SKM-1 treated with dmso at 0.1 percent for 144 hours (cell line): ENCODE data around the gene FBLN7.

Source experiments
- DNase-seq: peaks from one replicate; lab custom pipeline; 2025; ENCODE audit not compliant: unreplicated experiment; lab: John Stamatoyannopoulos, UW

Gene FBLN7

DNA sequence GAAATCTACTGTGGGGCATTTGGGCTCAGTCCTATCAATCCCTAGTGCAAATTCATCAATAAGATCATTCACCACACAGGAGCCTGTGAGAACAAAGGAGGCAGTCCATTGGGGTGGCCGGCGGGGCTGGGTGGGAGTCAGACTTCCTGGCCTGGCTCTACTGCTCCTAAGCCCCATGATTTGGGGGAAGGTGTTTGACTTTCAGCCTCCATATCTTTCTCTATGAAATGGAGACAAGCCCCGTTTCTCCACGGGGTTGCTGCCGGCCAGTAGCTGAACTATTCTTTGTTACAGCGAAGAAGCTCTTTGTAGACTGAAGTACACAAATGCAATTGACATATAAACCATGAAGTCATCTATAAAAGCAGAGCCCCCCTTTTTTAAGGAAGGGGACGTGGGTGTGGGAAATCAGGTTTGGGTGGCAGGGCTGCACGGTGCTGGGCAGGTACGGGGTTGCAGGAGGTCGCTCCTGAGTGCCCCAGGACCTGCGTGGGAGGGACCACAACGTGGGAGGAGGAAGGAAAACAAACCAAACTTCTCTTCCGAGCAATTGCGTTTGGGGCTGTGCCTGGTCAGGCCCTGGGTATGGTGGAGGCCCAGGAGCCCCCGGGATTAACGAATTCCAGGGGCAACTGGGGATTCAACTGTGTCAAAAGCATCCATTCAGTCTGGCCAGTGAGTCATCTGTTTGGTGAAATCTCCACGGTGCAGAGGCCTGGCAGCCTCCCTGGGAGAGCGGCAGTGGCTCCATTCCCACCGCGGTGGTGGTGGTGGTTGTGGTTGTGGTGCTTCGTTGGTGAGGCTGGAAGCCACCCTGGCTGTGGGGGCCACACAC is 18.2 kb downstream of the FBLN7 start:
- no peak for DNase-seq

DNA sequence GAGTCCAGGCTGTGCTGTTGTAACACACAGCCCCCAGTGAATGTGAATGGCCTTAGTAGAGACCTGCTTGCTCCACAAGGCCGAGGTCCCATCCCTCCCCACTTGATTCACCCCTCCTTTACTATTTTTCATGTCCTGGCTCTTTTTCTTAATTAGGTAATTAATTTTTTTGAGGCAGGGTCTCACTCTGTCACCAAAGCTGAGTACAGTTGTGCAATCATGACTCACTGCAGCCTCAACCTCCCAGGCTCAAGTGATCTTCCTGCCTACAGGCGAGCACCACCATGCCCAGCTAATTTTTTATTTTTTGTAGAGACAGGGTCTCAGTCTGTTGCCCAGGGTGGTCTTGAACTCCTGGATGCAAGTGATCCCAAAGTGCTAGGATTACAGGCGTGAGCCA is 19.3 kb downstream of the FBLN7 start:
- DNase-seq, result no peak

DNA sequence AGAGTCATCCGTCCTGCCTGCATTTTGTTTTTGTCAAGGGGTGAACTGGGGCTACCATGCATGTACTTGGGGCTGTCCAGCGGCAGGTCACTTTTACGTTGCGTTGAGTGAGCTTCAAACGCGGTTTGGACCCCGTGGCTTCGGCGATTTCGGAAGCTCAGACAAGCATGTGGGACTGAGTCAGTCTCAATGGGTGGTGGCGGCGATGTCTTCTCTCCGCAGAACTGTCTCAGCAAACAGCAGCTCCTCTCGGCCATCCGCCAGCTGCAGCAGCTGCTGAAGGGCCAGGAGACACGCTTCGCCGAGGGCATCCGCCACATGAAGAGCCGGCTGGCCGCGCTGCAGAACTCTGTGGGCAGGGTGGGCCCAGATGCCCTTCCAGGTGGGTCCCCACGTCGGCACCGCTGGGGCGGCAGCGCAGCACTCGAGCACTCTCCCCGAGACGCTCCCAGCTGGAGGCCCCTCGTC is 21.3 kb downstream of the FBLN7 start:
- no peak for DNase-seq

DNA sequence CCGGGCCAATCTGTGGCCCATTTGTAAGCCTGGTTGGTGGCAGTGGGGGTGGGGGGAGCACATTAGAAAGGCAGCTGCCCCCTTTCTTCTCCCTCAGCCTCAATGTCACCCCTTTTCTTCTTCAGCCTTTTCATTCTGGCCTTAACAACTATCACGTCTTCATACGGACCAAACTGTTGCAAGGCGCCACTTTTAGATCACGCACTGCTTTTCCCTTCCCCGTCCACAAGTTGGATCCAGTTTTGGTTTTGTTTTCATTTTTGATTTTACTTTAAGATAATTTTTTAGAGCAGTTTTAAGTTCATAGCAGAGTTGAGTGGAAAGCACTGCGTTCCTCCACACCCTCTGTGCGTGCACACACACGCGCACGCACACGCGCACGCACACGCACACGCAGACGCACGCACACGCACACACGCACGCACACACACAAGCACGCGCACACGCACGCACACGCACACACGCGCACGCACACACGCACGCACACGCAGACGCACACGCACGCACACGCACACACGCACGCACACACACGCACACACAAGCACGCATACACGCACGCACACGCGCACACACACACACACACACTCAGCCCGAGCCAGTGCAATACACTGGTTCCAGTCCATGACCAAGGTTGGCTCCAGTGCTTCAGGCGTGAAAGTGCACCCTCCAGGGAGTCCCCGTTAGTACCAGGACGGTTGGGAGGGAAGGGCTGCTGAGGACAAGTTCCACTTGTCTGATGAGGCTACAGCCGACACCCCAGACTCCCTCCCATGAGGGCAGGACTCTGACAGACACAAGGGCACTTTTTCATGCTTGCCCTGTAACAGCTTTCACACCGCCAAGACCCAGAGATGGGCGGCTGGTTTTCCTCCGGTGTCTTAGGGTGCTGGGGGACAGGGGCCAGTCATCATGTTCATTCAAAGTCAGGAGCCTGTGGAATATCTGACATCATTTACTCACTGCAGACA is 22.4 kb downstream of the FBLN7 start:
- no peak for DNase-seq

DNA sequence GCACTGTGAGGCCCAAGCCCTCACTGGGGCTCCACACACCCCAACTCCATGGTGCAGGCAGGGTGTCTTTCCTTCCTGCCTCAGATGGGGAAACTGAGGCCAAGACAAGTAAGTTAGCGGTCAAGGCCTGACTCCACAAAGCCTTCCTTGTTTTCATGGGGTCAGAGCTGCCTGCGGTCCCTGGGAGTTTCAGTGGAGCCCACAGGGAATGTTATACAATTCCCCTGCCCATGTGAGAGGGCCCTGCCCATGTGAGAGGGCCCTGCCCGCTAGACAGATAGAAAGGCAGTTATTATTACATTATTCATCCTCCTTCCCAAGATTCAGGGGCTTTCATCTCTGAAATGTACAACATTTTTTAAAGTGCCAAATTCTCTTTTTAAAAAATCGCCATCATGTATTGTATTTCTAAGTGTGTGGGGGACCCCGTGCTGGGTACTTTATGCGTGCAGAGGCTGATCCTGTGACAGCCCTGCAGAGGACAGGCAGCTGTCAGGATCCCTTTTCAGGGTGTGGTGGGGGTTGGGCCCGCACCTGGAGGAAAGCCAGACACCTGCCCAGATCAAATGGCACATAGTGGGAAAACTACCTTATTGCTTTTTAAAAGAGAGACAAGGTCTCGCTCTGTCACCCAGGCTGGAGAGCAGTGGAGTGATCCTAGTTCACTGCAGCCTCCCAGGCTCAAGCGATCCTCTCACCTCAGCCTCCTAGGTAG is 23.4 kb downstream of the FBLN7 start:
- DNase-seq, result no peak

DNA sequence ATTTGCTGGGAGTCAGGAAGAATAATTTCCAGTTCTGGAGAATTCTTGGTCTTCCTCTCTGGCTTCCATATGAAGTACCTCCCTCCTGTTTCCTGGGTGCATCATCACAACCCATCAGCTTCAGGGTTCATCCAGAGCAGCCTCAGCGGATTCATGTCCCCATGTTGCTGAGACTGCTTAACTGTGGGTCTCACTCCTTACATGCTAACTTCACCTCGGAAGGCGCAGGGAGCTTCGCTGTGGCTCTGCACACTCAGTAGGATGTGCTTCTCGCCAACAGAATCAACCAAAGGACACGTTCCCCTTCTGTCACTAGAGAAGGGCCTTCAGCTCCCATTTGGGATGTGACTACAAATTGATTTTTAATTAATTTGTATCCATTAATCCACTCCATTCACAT is 24.2 kb downstream of the FBLN7 start:
- no peak for DNase-seq

DNA sequence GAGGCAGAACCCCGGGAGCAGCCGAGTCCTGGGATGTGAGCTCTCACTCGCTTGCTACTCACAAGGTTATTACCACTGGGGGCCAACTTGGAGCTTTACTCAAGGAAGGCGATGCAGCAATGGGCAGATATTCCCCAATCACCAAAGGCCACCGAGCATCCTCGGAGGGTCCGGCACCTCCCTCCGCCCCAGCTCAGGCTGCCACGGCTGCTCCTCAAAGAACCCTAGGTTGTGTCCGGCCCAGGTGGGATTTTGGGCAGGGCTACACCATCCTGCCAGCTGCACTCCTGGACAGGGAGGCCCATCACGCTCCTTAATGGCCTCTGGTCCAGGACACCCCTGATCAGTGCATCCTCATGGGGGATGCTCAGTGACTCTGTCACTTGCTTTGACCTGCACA is 24.8 kb downstream of the FBLN7 start:
- no peak for DNase-seq

DNA sequence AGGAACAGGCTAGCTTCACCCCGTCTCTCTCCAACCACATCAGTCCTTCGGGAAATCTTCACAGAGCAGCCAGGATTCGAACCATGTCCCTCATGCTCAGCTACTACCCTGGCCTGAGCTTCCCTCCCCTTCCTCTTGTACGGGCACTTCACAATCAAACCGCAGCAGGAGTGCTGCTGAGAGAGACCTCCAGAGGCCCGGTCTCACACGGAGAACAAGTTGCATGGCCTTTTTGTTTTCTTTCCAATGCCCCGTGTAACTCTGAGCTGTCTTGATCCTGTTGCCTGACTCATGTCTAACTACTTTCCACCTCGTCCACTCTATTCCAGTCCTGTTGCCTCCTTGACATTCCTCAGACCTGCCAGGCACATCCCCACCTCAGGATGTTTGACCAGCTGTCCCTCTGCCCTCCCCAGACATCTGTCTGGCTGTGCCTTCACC is 25.4 kb downstream of the FBLN7 start:
- no peak for DNase-seq

DNA sequence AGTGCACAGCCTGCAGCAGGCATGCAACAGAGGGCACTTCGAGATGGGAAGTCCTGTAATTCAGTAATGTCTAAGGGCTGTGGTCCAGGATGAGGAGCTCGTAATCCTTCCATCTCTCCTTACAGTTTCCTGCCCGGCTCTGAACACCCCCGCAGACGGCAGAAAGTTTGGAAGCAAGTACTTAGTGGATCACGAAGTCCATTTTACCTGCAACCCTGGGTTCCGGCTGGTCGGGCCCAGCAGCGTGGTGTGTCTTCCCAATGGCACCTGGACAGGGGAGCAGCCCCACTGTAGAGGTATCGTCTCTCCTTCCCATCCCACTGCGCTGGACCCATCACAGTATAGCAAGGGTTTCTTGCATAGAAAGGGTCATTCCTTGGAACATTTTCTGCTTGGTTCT is 26.7 kb downstream of the FBLN7 start:
- DNase-seq, result no peak

DNA sequence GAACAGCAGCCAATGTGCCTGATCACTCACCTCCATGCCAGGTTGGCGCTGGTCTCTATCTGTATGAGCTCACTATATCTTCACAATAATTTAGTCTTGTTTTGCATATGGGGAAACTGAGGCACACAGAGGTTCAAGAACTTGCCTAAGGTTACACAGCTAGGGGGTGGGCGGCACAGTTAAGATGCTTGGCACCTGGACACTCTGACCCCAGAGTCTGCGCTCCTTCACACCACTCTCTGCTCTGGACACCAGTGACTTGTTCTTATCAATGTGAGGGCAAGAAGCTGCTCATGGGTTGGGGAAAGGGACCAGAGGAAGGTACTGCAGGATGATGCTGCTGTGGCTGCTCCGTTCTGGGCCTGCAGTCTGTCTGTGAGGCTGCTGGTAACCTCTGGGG is 27.1 kb downstream of the FBLN7 start:
- no peak for DNase-seq

DNA sequence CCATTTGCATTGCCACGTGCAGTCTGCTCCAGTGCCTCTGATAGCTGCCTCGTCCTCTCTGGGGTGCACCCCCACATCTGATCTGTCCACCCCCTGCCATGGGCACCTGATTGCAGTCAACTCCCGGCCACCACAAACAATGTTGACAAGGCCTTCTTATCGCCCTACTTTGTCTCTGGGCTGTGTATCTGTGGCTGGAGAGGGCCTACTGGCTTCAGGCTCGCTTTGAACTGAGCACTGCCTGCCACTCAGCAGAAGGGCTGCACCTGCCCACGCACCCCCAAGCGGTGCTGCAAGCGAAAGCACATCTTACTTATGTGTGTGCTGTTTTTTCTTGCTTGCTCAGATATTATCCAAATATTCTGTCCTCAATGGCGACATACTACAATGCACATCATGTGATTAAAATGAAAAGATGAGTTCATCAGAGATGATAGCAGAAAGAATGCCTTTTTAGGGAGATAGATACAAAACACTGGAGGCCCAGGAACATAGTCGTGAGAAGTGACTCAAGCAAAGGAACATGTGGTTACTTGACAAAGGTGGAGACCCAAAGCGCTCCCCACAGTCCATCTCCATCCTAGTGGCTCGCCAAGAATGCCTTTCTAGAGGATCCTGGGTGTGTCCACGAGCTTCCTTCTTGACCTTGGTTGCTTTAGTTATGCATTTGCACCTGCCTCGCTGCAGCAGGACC is 28.8 kb downstream of the FBLN7 start:
- no peak for DNase-seq

DNA sequence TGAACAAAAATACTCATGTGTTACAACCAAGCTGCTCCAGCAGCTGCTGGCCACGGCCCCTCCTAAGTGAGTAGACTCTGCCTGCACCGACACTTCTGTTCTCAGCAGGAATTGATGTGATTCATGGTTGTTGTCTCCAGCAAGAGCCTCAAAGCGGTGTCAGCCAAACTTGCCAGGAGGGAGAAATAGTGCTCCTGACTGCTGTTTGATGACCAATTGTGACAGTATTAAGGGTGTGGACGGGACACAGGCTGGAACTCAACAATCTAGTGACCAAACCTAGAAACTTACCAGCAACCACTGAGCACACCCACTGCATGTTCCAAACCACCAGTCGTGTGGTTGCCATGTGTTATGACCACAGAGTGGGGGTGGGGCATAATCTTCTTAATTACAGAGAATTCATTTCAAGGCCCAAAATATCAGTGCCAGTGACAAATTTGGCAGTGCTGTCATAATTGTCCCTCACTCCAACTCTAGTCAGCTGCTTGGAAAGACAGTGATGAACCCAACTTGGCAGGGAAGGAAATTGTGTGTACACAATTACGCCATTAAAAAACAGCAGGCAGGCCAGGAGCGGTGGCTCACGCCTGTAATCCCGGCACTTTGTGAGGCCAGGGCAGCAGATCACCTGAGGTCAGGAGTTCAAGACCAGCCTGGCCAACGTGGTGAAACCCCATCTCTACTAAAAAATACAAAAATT is 30.4 kb downstream of the FBLN7 start:
- no peak for DNase-seq

DNA sequence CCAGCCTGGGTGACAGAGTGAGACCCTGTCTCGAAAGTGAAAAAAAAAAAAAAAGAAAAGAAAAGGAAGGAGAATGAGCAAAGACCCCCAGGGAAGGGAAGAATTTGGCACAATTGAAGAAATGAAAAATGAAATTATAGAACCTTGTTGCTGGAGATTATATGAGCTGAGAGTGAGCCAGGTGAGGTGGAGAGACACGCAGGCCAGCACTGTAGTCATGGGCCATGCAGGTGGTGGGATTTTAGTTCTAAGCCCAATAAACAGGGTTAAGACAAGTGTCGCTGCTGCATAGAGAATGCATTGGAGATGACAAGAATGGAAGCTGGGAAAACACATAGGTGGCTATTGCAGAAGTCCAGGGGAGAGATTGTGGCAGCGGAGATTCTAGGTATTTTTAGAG is 32.3 kb downstream of the FBLN7 start:
- DNase-seq, result no peak

DNA sequence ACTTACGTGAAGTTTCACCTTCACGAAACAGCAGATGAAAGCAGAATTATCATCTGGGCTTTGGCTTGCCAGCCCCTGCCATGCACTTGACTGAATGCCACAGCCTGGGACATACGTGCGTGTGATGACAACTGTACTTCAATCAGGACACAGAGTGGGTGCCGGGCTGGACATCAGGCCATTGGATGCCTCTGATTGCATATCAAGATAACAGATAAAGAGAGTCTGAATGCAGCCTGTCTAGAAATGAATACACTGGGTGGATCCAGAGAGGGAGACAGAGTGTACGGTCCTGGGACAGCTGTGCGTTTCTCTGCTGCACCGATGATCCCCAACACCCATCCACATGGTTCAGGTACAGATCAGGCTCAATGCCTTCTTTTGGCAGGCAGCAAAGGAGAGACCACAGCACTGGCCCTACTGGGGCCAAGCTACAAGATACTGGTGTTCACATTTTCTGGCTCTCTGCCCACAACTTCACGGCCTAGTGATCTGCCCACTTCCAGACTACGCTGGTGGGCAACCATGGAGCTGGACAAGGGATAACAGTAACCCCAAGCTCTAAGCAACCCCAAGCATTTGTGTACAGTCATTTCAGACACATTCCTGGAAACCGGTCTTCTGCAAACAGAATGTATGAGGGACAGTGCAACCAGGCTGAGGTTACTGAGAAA is 35.6 kb downstream of the FBLN7 start:
- no peak for DNase-seq

DNA sequence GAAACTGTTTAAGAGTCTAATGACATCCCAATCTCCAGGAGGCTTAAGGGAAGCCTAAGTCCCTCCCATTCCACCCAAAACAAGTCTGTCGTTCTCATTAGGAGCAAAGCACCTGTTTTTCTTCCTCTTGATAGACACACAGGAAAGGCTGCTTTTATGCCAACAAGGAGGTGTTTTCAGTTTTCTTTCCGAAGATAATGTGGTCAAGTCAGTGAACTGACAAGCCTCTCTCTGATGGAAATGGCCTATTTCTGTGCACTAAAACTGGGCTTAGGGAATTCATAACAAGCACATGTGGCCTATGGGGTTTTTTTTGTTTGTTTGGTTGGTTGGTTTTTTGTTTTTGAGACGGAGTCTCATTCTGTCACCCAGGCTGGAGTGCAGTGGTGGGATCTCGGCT is 36.2 kb downstream of the FBLN7 start:
- DNase-seq, result no peak

DNA sequence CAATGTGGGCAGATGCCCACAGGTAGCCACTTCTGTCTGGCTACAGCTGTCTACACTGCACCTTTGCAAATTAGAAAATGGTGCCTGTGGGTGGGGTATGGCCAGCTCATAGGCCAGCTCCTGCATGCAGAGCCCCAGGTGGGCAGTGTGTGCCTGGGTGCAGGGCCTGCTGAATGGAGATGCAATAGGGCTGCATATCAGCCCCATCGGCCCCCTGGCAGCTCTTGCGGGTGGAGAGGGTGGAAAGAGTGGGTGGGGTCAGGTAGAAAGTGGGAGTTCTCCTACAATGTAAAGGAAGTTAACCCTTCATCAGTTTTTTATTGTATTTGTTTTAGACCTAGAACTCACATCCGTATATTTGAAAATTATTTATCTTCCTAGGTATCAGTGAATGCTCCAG is 37.1 kb downstream of the FBLN7 start:
- no peak for DNase-seq

DNA sequence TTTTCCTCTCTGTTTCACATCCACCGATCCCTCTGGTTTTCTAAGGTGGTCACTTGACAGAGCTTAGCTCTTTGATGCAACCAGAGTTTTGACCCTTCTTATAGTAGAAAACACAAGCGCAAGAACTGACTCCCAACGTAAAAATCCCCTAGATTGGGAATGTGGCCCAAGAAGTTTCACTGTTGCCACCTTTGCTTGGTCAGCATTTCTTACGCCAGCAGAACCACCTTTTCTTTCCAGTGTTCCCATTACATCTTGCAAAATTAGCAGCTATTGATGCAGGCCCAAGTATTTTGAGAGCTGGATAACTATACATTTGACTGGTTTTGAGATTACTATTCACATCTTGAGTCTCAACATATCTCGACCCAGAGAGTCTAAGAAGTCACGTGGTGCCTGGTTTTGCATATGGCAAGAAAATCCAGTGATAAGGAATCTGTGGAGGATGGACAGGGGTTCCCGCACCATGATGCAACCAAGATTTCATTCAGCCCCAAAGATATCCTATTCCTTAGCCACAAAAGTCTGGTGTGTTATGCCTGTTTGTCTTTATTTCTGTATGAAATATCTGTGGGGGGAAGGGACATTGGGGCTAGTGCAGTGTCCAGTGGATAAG is 37.9 kb downstream of the FBLN7 start:
- no peak for DNase-seq

DNA sequence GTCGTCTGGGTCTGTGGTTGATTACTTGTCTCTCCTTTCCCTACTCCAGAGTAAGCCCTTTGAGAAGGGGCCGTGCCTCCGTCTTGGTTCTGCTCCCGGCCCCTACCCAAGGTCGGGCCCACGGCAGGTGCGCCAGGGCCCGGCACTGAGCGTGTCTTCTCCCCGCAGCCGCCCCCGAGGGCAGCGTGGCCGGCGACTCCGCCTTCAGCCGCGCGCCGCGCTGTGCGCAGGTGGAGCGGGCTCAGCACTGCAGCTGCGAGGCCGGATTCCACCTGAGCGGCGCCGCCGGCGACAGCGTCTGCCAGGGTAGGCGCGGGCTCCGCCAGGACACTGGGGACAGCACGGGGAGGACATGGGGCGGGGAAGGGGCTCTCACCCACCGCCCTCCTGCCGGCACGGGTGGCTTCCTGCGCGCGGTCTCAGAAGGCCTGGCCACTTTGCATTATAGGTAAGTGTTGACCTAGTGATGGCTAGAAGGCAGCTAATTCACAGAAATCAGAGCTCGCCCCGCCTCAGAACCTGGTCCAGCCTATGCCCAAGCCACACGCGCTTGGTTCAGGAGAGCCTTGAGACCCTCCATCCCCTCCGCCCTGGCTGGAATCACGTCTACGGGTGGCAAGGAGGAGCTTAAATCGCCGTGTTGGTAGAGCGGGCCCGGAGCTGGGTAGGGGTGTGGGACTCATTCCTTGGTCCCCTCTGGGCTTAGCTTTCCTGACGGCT is 43.5 kb downstream of the FBLN7 start:
- no peak for DNase-seq
